Esophagus squamous epithelium (tissue), 4 donors: ENCODE data around the gene SMURF2.

Experiments used
- POLR2A ChIP-seq, 4 donors: fragments of 450-650 bp; IDR thresholded peaks; one replicate each; pipeline ENCODE4 v1.6.1; 2017; ENCODE audit warnings: antibody characterized with exemption in 4 of 4, mild to moderate bottlenecking in 4 of 4, moderate library complexity in 3 of 4
- TF ChIP-seq, protein P1 (sequence below), 6 experiments: fragments of 450-650 bp in 4 of 6; fragments of 200-600 bp in 2 of 6; sonication (generic) in 2 of 6; IDR thresholded peaks; one replicate each; pipeline ENCODE4 v1.5.1; 2016 to 2019; ENCODE audit warnings: antibody characterized with exemption in 6 of 6, mild to moderate bottlenecking in 4 of 6, moderate library complexity in 4 of 6

DNA sequence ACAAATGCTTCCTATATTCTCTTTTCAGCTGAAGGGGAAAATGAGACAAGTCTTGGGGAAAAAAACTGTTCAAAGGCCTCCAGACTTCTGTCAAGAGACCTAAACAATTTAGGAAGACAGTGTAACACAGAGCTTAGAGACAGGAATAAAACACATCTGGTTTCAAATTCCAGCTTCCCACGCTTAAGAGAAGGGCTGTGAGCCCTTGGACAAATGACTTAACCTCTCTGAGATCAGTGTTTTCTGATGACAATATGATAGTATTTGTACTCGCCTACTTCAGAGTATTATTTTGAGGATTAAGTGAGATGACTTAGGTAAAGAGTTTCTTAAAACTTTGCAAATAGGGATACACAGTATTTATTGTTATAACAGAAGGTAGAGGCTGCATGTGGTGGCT lies 29.5 kb downstream of the SMURF2 start:
- TF ChIP-seq, protein P1, sequence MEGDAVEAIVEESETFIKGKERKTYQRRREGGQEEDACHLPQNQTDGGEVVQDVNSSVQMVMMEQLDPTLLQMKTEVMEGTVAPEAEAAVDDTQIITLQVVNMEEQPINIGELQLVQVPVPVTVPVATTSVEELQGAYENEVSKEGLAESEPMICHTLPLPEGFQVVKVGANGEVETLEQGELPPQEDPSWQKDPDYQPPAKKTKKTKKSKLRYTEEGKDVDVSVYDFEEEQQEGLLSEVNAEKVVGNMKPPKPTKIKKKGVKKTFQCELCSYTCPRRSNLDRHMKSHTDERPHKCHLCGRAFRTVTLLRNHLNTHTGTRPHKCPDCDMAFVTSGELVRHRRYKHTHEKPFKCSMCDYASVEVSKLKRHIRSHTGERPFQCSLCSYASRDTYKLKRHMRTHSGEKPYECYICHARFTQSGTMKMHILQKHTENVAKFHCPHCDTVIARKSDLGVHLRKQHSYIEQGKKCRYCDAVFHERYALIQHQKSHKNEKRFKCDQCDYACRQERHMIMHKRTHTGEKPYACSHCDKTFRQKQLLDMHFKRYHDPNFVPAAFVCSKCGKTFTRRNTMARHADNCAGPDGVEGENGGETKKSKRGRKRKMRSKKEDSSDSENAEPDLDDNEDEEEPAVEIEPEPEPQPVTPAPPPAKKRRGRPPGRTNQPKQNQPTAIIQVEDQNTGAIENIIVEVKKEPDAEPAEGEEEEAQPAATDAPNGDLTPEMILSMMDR (IDR thresholded peaks at IDR 0.05): no peak
- TF ChIP-seq POLR2A (IDR thresholded peaks at IDR 0.05): no peak
